SK-N-SH (cell line): Measurements from ENCODE around the gene FBH1. TPM values are rescaled to one million over a fixed set of nuclear protein-coding genes. Genes with fewer than 3 reads are reported as not detected.
"Not testable (repeated sequence)": the region's sequence is repeated elsewhere in the genome, so short reads cannot be mapped to it uniquely, and the experiment has no call there.

ENCODE experiments used
- CTCF ChIA-PET: fragments of 300-600, 350-600 bp; formaldehyde crosslinking; extraction: SDS; loops from one replicate; lab custom pipeline; 2021; lab: Yijun Ruan, JAX
- POLR2A ChIA-PET: fragments of 350-600 bp; sonication (Branson Sonifier 250); formaldehyde crosslinking; extraction: SDS; loops from one replicate; lab custom pipeline; 2020; ENCODE audit warnings: antibody characterized with exemption, inconsistent platforms; lab: Yijun Ruan, JAX
- DNase-seq: peaks from one replicate; pipeline ENCODE4 v3.0.0; 2012
- H2AFZ ChIP-seq: fragments of 200-600 bp; sonication (generic); 2 replicates; pipeline ENCODE4 v1.8.1; 2016; ENCODE audit warnings: antibody characterized with exemption, mild to moderate bottlenecking, low read depth
- H3F3A ChIP-seq: fragments of 200-600 bp; sonication (generic); replicated peaks from 2 replicates; pipeline ENCODE3; 2016; ENCODE audit warnings: antibody characterized with exemption, mild to moderate bottlenecking; ENCODE audit not compliant: insufficient read depth
- H3K27ac ChIP-seq, 2 experiments: fragments of 200-500 bp in 1 of 2; fragments of 200-600 bp in 1 of 2; sonication (Bioruptor generic) in 1 of 2; sonication (generic), shearing (Covaris generic) in 1 of 2; 2 replicates each; pipeline versions ENCODE4 v1.5.1 to v1.6.1; 2014 to 2016; ENCODE audit warnings: low read depth in 2 of 2, inconsistent platforms in 1 of 2, low read length in 1 of 2, mild to moderate bottlenecking in 1 of 2, mixed read lengths in 1 of 2
- H3K27me3 ChIP-seq: fragments of 200-600 bp; sonication (generic), shearing (Covaris generic); 2 replicates; pipeline ENCODE4 v1.6.1; 2016; ENCODE audit warnings: mixed run types; ENCODE audit not compliant: insufficient read depth
- H3K36me3 ChIP-seq, 2 experiments: fragments of 200-500 bp in 1 of 2; fragments of 200-600 bp in 1 of 2; sonication (Bioruptor generic) in 1 of 2; sonication (generic) in 1 of 2; replicated peaks in 1 of 2; 2 replicates each; pipeline versions ENCODE3 to v1.5.1; 2014 to 2016; ENCODE audit warnings: low read length in 1 of 2, mild to moderate bottlenecking in 1 of 2; ENCODE audit not compliant: insufficient read depth in 2 of 2, control insufficient read depth in 1 of 2
- H3K4me1 ChIP-seq, 2 experiments: fragments of 200-500 bp in 1 of 2; fragments of 200-600 bp in 1 of 2; sonication (Bioruptor generic) in 1 of 2; sonication (generic), shearing (Covaris generic) in 1 of 2; 2 replicates each; pipeline versions ENCODE4 v1.5.1 to v1.6.1; 2014 to 2016; ENCODE audit warnings: low read depth in 1 of 2, low read length in 1 of 2, mixed run types in 1 of 2; ENCODE audit not compliant: insufficient read depth in 2 of 2, control insufficient read depth in 1 of 2
- H3K4me2 ChIP-seq: fragments of 200-600 bp; sonication (generic), shearing (Covaris generic); 2 replicates; pipeline ENCODE4 v1.6.1; 2017; ENCODE audit warnings: mixed run types
- H3K4me3 ChIP-seq, 2 experiments: fragments of 200-500 bp in 1 of 2; fragments of 200-600 bp in 1 of 2; sonication (Bioruptor generic) in 1 of 2; sonication (generic), shearing (Covaris generic) in 1 of 2; 2 replicates each; pipeline versions ENCODE4 v1.5.1 to v1.8.1; 2014 to 2016; ENCODE audit warnings: low read depth in 2 of 2, inconsistent platforms in 1 of 2, low read length in 1 of 2, mild to moderate bottlenecking in 1 of 2, mixed read lengths in 1 of 2, moderate library complexity in 1 of 2
- H3K79me2 ChIP-seq: fragments of 200-600 bp; sonication (generic); 2 replicates; pipeline ENCODE4 v1.8.1; 2017; ENCODE audit warnings: mild to moderate bottlenecking; ENCODE audit not compliant: insufficient read depth
- H3K9ac ChIP-seq: fragments of 200-600 bp; sonication (generic); 2 replicates; pipeline ENCODE4 v1.6.1; 2017; ENCODE audit warnings: mixed run types
- H3K9me2 ChIP-seq: fragments of 200-600 bp; sonication (generic); 2 replicates; pipeline ENCODE4 v1.6.1; 2017; ENCODE audit warnings: mixed run types
- H3K9me3 ChIP-seq: fragments of 200-600 bp; sonication (generic); 2 replicates; pipeline ENCODE4 v1.6.1; 2017; ENCODE audit warnings: mixed run types, mild to moderate bottlenecking, moderate library complexity
- H4K20me1 ChIP-seq: fragments of 200-600 bp; sonication (generic); 2 replicates; pipeline ENCODE4 v1.6.1; 2017; ENCODE audit warnings: mild to moderate bottlenecking, mixed run types; ENCODE audit not compliant: insufficient read depth
- WGBS: methylation state at CpG from one replicate; pipeline ENCODE4 v1.1.6; 2017; ENCODE audit warnings: low lambda C conversion rate; 5-methylcytosine and 5-hydroxymethylcytosine counted together
- polyA plus RNA-seq, 3 experiments: library from polyadenylated mRNA; depleted of rRNA; stranded (reverse); fragments of >200 nt; gene quantifications; 2 replicates each; pipeline ENCODE4 v1.2.3, GENCODE V29; 2012

FBH1 gene
- polyA plus RNA-seq, 1 of the 3 experiments (the other 2 are of a cell fraction), result 60.9 TPM

DNA sequence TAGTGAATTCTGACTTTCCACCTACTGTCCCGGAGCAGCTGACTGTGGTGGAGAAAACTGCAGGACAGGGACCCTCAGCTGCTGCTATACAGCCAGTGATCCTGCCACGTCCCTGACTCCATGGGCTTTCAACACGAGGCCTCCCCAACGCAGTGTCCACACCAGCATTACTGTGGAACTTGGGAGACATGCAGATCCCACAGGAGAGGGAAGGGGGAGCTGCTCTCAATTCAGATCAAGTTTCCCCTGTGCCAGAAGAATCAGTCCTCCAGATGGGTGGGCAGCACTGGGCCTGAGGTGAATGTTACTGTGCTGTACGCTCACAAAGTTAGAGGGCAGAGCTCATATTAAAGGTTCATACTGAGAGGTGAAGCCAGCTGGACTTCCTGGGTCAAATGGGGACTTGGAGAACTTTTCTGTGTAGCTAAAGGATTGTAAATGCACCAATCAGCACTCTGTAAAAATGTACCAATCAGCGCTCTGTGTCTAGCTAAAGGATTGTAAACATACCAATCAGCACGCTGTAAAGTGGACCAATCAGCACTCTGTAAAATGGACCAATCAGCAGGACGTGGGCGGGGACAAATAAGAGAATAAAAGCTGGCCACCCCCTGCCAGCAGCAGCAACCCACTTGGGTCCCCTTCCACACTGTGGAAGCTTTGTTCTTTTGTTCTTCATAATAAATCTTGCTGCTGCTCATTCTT, 26.9 kb upstream of the FBH1 start:
- H3K4me1 ChIP-seq, H4K20me1 ChIP-seq, H3K4me3 ChIP-seq, H3K9me2 ChIP-seq, H3K4me2 ChIP-seq, H3K9ac ChIP-seq, H3K79me2 ChIP-seq, DNase-seq, H3K9me3 ChIP-seq, H3K27me3 ChIP-seq, H3K36me3 ChIP-seq, POLR2A ChIA-PET, H2AFZ ChIP-seq: not testable (repeated sequence)
- H3K27ac ChIP-seq, result peak overlapping the region in 1 of 2 experiments; percentile 90; a peak in 1 of 4 replicates
- 95% methylated on average over 9 of the region's 9 CpGs for WGBS
- CTCF ChIA-PET, result interaction anchor here (3.6 kb wide), 1 partner anchor 11 kb away, joined by 13 read pairs; no protein-coding TSS in a partner anchor
- peaks cover 16% of the 10 kb centered on the region for H3F3A ChIP-seq

- POLR2A ChIA-PET, result not testable (repeated sequence)
These were observed 23.5 kb upstream of the FBH1 start for GRCh38 chr10:5866451-5867081.

GRCh38 chr10:5867091-5867615, 22.9 kb upstream of the FBH1 start:
- H3K27ac ChIP-seq, H3K4me3 ChIP-seq, H2AFZ ChIP-seq, H3K27me3 ChIP-seq, H4K20me1 ChIP-seq, H3K9me2 ChIP-seq, CTCF ChIA-PET, H3K4me2 ChIP-seq, H3K36me3 ChIP-seq, H3K79me2 ChIP-seq, DNase-seq, H3F3A ChIP-seq, H3K9ac ChIP-seq, H3K4me1 ChIP-seq, H3K9me3 ChIP-seq: not testable (repeated sequence)
- WGBS, result 55% methylated on average over 4 of the region's 4 CpGs
- POLR2A ChIA-PET, result interaction anchor here (0.6 kb wide), 1 partner anchor 23 kb away, joined by 3 read pairs; the partner anchor contains the start of genes ANKRD16 and FBH1

More at GRCh38 chr10:5866451-5867081, 23.5 kb upstream of the FBH1 start:
- DNase-seq, H3F3A ChIP-seq, CTCF ChIA-PET, H3K9ac ChIP-seq, H3K27me3 ChIP-seq, H3K79me2 ChIP-seq, H4K20me1 ChIP-seq, H3K36me3 ChIP-seq, H3K9me2 ChIP-seq, H3K4me3 ChIP-seq, H3K27ac ChIP-seq, H3K4me2 ChIP-seq, H2AFZ ChIP-seq, H3K4me1 ChIP-seq, H3K9me3 ChIP-seq: not testable (repeated sequence)
- 90% methylated on average over 5 of the region's 5 CpGs for WGBS

DNA sequence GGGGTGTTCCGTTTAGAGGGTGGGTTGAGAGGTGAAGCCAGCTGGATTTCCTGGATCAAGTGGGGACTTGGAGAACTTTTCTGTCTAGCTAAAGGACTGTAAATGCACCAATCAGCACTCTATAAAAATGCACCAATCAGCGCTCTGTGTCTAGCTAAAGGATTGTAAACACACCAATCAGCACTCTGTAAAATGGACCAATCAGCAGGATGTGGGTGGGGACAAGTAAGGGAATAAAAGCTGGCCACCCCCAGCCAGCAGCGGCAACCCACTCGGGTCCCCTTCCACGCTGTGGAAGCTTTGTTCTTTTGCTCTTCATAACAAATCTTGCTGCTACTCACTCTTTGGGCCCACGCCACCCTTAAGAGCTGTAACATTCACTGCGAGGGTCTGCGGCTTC, 21.7 kb upstream of the FBH1 start:
- H3K9me2 ChIP-seq, H3K4me2 ChIP-seq, H2AFZ ChIP-seq, H3K4me1 ChIP-seq, H3K27me3 ChIP-seq, H3K9me3 ChIP-seq, H3K4me3 ChIP-seq, H3K36me3 ChIP-seq, H3F3A ChIP-seq, DNase-seq, H4K20me1 ChIP-seq, H3K27ac ChIP-seq, H3K9ac ChIP-seq, POLR2A ChIA-PET, H3K79me2 ChIP-seq: not testable (repeated sequence)
- 88% methylated on average over 8 of the region's 8 CpGs for WGBS
- CTCF ChIA-PET, result interaction anchor here (1.2 kb wide), 1 partner anchor 14 kb away, joined by 3 read pairs; no protein-coding TSS in a partner anchor
